CD1c-positive myeloid dendritic cell (primary cell): ENCODE measurements around the gene JAKMIP2.
A peak's percentile ranks its signal among the peaks of the same experiment; 100 is the strongest.
"Not testable (repeated sequence)": the region's sequence is repeated elsewhere in the genome, so short reads cannot be mapped to it uniquely, and the experiment has no call there.

ENCODE experiments used
- DNase-seq: peaks from one replicate; pipeline ENCODE4 v3.0.0-alpha.2; 2016; ENCODE audit errors: extremely low spot score

JAKMIP2 gene

GRCh38 chr5:147748590-147748989, 33.9 kb downstream of the JAKMIP2 start:
- no peak for DNase-seq

- no peak for DNase-seq
Observed at GRCh38 chr5:147746986-147747385, 35.5 kb downstream of the JAKMIP2 start.

- DNase-seq: no peak
Observed at GRCh38 chr5:147743678-147744374, 38.7 kb downstream of the JAKMIP2 start.

GRCh38 chr5:147743012-147743411, 39.5 kb downstream of the JAKMIP2 start:
- no peak for DNase-seq

- DNase-seq: no peak
Observed at GRCh38 chr5:147742151-147742550, 40.4 kb downstream of the JAKMIP2 start.

GRCh38 chr5:147740864-147741263, 41.7 kb downstream of the JAKMIP2 start:
- no peak for DNase-seq

GRCh38 chr5:147737921-147738320, 44.6 kb downstream of the JAKMIP2 start:
- DNase-seq: no peak

- no peak for DNase-seq
Observed at GRCh38 chr5:147735621-147736125, 46.9 kb downstream of the JAKMIP2 start.

- DNase-seq: no peak
Observed at GRCh38 chr5:147734894-147735293, 47.6 kb downstream of the JAKMIP2 start.

GRCh38 chr5:147733075-147733474, 49.5 kb downstream of the JAKMIP2 start:
- no peak for DNase-seq

GRCh38 chr5:147732291-147732883, 50.1 kb downstream of the JAKMIP2 start:
- DNase-seq: no peak

GRCh38 chr5:147731431-147732290, 50.9 kb downstream of the JAKMIP2 start:
- no peak for DNase-seq

- DNase-seq: no peak
Observed at GRCh38 chr5:147727200-147727599, 55.3 kb downstream of the JAKMIP2 start.

- DNase-seq: not testable (repeated sequence)
Observed at GRCh38 chr5:147721191-147721960, 61.2 kb downstream of the JAKMIP2 start.

- DNase-seq: no peak
Observed at GRCh38 chr5:147713550-147714295, 68.8 kb downstream of the JAKMIP2 start.

GRCh38 chr5:147712598-147712997, 69.9 kb downstream of the JAKMIP2 start:
- DNase-seq: peak; percentile 17

- no peak for DNase-seq
Observed at GRCh38 chr5:147712019-147712418, 70.5 kb downstream of the JAKMIP2 start.

GRCh38 chr5:147711019-147711418, 71.5 kb downstream of the JAKMIP2 start:
- no peak for DNase-seq

GRCh38 chr5:147708708-147709107, 73.8 kb downstream of the JAKMIP2 start:
- no peak for DNase-seq

GRCh38 chr5:147704544-147704943, 78.0 kb downstream of the JAKMIP2 start:
- DNase-seq: no peak

GRCh38 chr5:147701468-147701867, 81.1 kb downstream of the JAKMIP2 start:
- DNase-seq: no peak
